B cell (primary cell): Measurements from ENCODE around the gene CDC42BPA. TPM values are rescaled to one million over a fixed set of nuclear protein-coding genes. Genes with fewer than 3 reads are reported as not detected.

Experiments
- ATAC-seq: fragments of 200-7000 bp; cut with Tn5 transposase; one replicate; pipeline ENCODE4 v1.10.0; 2021; ENCODE audit warnings: low read depth, mild to moderate bottlenecking, moderate number of reproducible peaks, moderate library complexity
- CTCF ChIA-PET: fragments of 350-600 bp; sonication (Branson Sonifier 250); formaldehyde crosslinking; loops from one replicate; lab custom pipeline; 2021; ENCODE audit warnings: antibody characterized with exemption, inconsistent platforms; lab: Charles Lee
- POLR2A ChIA-PET: fragments of 350-600 bp; sonication (Branson Sonifier 250); formaldehyde crosslinking; loops from one replicate; lab custom pipeline; 2021; ENCODE audit warnings: antibody characterized with exemption; lab: Charles Lee
- DNase-seq: peaks from one replicate; pipeline ENCODE4 v3.0.0; 2013
- H2AFZ ChIP-seq: 2 replicates; pipeline ENCODE4 v1.6.1; 2012; ENCODE audit warnings: mild to moderate bottlenecking, low read depth, low read length; ENCODE audit not compliant: insufficient read depth, poor library complexity, severe bottlenecking
- H3K27ac ChIP-seq, 2 donors: 1 replicate in 1 of 2; 2 replicates in 1 of 2; pipeline ENCODE4 v1.5.1; 2012 to 2013; ENCODE audit warnings: low read length in 2 of 2, mild to moderate bottlenecking in 2 of 2, moderate library complexity in 1 of 2
- H3K27me3 ChIP-seq, 4 experiments: fragments of 200-600 bp in 1 of 4; sonication (generic) in 1 of 4; replicated peaks in 1 of 4; 1 replicate in 2 of 4; 2 replicates in 2 of 4; pipeline versions ENCODE4 v1.6.1 to v1.7.0; 2013 to 2016; ENCODE audit warnings: low read length in 3 of 4, mild to moderate bottlenecking in 2 of 4, mixed read lengths in 1 of 4, moderate library complexity in 1 of 4; ENCODE audit not compliant: insufficient read depth in 4 of 4, control insufficient read depth in 3 of 4; ENCODE audit errors: control extremely low read depth in 1 of 4
- H3K36me3 ChIP-seq, 2 experiments: replicated peaks in 1 of 2; 1 replicate in 1 of 2; 2 replicates in 1 of 2; pipeline versions ENCODE4 v1.6.1 to v1.7.1; 2013; ENCODE audit warnings: low read length in 1 of 2; ENCODE audit not compliant: insufficient read depth in 2 of 2, control insufficient read depth in 1 of 2; ENCODE audit errors: control extremely low read depth in 1 of 2, extremely low read depth in 1 of 2
- H3K4me1 ChIP-seq, 2 donors: fragments of 200-600 bp in 1 of 2; sonication (generic) in 1 of 2; 1 replicate in 1 of 2; 2 replicates in 1 of 2; pipeline versions ENCODE4 v1.5.1 to v1.6.1; 2013 to 2017; ENCODE audit warnings: low read length in 2 of 2; ENCODE audit not compliant: control insufficient read depth in 2 of 2, insufficient read depth in 2 of 2
- H3K4me2 ChIP-seq: replicated peaks from 2 replicates; pipeline ENCODE3; 2012; ENCODE audit warnings: mild to moderate bottlenecking, low read depth, low read length; ENCODE audit not compliant: poor library complexity, severe bottlenecking
- H3K4me3 ChIP-seq, 5 experiments: fragments of 200-600 bp in 1 of 5; sonication (generic) in 1 of 5; 1 replicate in 3 of 5; 2 replicates in 2 of 5; pipeline versions ENCODE4 v1.5.1 to v1.7.0; 2011 to 2016; ENCODE audit warnings: low read length in 4 of 5, mild to moderate bottlenecking in 4 of 5, low read depth in 2 of 5, control low read depth in 1 of 5, moderate library complexity in 1 of 5; ENCODE audit not compliant: insufficient read depth in 1 of 5; ENCODE audit errors: control extremely low read depth in 1 of 5, extremely low read depth in 1 of 5
- H3K79me2 ChIP-seq: fragments of 200-600 bp; sonication (generic); one replicate; pipeline ENCODE4 v1.6.0; 2016; ENCODE audit warnings: low read length; ENCODE audit not compliant: control insufficient read depth, insufficient read depth
- H3K9ac ChIP-seq: fragments of 200-600 bp; sonication (generic); 2 replicates; pipeline ENCODE4 v1.6.1; 2017; ENCODE audit warnings: mild to moderate bottlenecking, low read length, moderate library complexity
- H3K9me3 ChIP-seq, 3 donors: one replicate each; pipeline versions ENCODE4 v1.6.1 to v1.7.1; 2013; ENCODE audit warnings: low read length in 2 of 3; ENCODE audit not compliant: control insufficient read depth in 2 of 3, insufficient read depth in 1 of 3; ENCODE audit errors: control extremely low read depth in 1 of 3
- H4K20me1 ChIP-seq: 2 replicates; pipeline ENCODE4 v1.6.0; 2012; ENCODE audit warnings: mild to moderate bottlenecking, low read length; ENCODE audit not compliant: insufficient read depth, control insufficient read depth, poor library complexity, severe bottlenecking
- H3K27ac Mint-ChIP-seq: one replicate; pipeline ENCODE4 v1.8.0; 2021; ENCODE audit warnings: mixed read lengths
- H3K27me3 Mint-ChIP-seq: one replicate; pipeline ENCODE4 v1.8.0; 2021; ENCODE audit warnings: mixed read lengths
- H3K4me1 Mint-ChIP-seq: one replicate; pipeline ENCODE4 v1.8.0; 2021; ENCODE audit warnings: mixed read lengths
- H3K4me3 Mint-ChIP-seq: one replicate; pipeline ENCODE4 v1.8.0; 2021; ENCODE audit warnings: mixed read lengths
- H3K9me3 Mint-ChIP-seq: one replicate; pipeline ENCODE4 v1.8.0; 2022; ENCODE audit warnings: mixed read lengths; ENCODE audit not compliant: insufficient read depth
- CTCF ChIP-seq: fragments of 200-600 bp; IDR thresholded peaks from one replicate; pipeline ENCODE4 v1.8.0; 2022; ENCODE audit warnings: antibody characterized with exemption, mild to moderate bottlenecking
- EZH2 ChIP-seq: IDR thresholded peaks from 2 replicates; pipeline ENCODE4 v1.6.1; 2012; ENCODE audit warnings: borderline replicate concordance, low read depth, mild to moderate bottlenecking, moderate library complexity, low read length; ENCODE audit not compliant: insufficient read depth, poor library complexity, severe bottlenecking
- WGBS: methylation state at CpG from one replicate; pipeline ENCODE4 v1.1.5; 2013; ENCODE audit warnings: missing lambda C conversion rate; ENCODE audit not compliant: insufficient coverage; 5-methylcytosine and 5-hydroxymethylcytosine counted together
- intact Hi-C: fragments of 100-400 bp; cut with micrococcal nuclease; formaldehyde crosslinking; loops from one replicate; pipeline ENCODE4 v1.10.0; 2022
- polyA plus RNA-seq: library from polyadenylated mRNA; depleted of rRNA; stranded (reverse); fragments of >200 nt; gene quantifications from 2 replicates; pipeline ENCODE4 v1.2.3, GENCODE V29; 2012
- total RNA-seq, 2 donors: library from RNA; stranded (reverse); fragments of 120-200 nt in 1 of 2; gene quantifications; 1 replicate in 1 of 2; 2 replicates in 1 of 2; pipeline versions ENCODE4 v1.2.3 to v1.2.4, GENCODE V29; 2013 to 2022

CDC42BPA gene
- total and polyA plus RNA-seq, 2 donors (not counting 1 experiment from before 2014, with no cell fraction given) = 0.04 to 0.69 TPM

GRCh38 chr1:226980122-226980560 is 338.2 kb downstream of the CDC42BPA start:
- intact Hi-C loops = no loop called here
- WGBS = 98% methylated on average over 4 of the region's 4 CpGs
- ATAC-seq = no peak
- Histone ChIP-seq H3K9me3 (no peaks in the 10 kb centered on the region), H3K9ac (no peak overlapping the region), H3K4me1 (no peaks in the 10 kb centered on the region), H3K4me3 (no peak overlapping the region), H3K36me3 (peaks cover 0 to 50% of the 10 kb centered on the region in 2 experiments), H3K27me3 (no peaks in the 10 kb centered on the region), H3K79me2 (no peaks in the 10 kb centered on the region), H2AFZ (no peak overlapping the region), H3K27ac (no peak overlapping the region), H3K4me2 (no peak overlapping the region), H4K20me1 (peaks cover 25% of the 10 kb centered on the region)
- H3K27ac Mint-ChIP-seq = no peak overlapping the region
- CTCF ChIA-PET = no interaction called here
- H3K9me3 Mint-ChIP-seq = no peaks in the 10 kb centered on the region
- DNase-seq = no peak
- POLR2A ChIA-PET = no interaction called here
- TF ChIP-seq EZH2 (no peak), CTCF (no peak)
- no peak overlapping the region for H3K4me3 Mint-ChIP-seq
- H3K27me3 Mint-ChIP-seq = no peaks in the 10 kb centered on the region
- H3K4me1 Mint-ChIP-seq = no peaks in the 10 kb centered on the region

- H3K79me2 ChIP-seq = no peaks in the 10 kb centered on the region
- intact Hi-C loops = no loop called here
- peaks cover 0 to 49% of the 10 kb centered on the region in 2 experiments for H3K36me3 ChIP-seq
- Mint-ChIP-seq H3K27me3 (no peaks in the 10 kb centered on the region), H3K27ac (no peak overlapping the region), H3K4me3 (no peak overlapping the region), H3K4me1 (no peaks in the 10 kb centered on the region), H3K9me3 (no peaks in the 10 kb centered on the region)
- no peak overlapping the region for H3K27ac ChIP-seq
- no peak overlapping the region for H3K4me3 ChIP-seq
- ATAC-seq = no peak
- H4K20me1 ChIP-seq = peaks cover 30% of the 10 kb centered on the region
- no peak overlapping the region for H3K4me2 ChIP-seq
- H3K9ac ChIP-seq = no peak overlapping the region
- ChIA-PET POLR2A (no interaction called here), CTCF (no interaction called here)
- TF ChIP-seq CTCF = no peak
- no peak for TF ChIP-seq EZH2
- no peaks in the 10 kb centered on the region for H3K4me1 ChIP-seq
- H2AFZ ChIP-seq = no peak overlapping the region
- WGBS = 91% methylated on average over 6 of the region's 12 CpGs
- DNase-seq = no peak
- no peaks in the 10 kb centered on the region for H3K9me3 ChIP-seq
- no peaks in the 10 kb centered on the region for H3K27me3 ChIP-seq
Measured at GRCh38 chr1:226979517-226980121, 338.7 kb downstream of the CDC42BPA start.
